T-helper 2 cell treated with Interferon-gamma antibody and Interleukin-4, amounts not matched to agents 5 μg/mL and 100 μg/mL, for 36 hours (primary cell): ENCODE measurements around the gene PITX2.

Source experiments
- DNase-seq: peaks from one replicate; pipeline ENCODE4 v3.0.0; 2021; ENCODE audit warnings: low spot score
- H3K27ac Mint-ChIP-seq: one replicate; pipeline ENCODE4 v1.8.0; 2021; ENCODE audit warnings: mild to moderate bottlenecking, mixed read lengths
- H3K27me3 Mint-ChIP-seq: one replicate; pipeline ENCODE4 v1.8.0; 2021; ENCODE audit warnings: low read depth, mixed read lengths
- H3K36me3 Mint-ChIP-seq: one replicate; pipeline ENCODE4 v1.8.0; 2021; ENCODE audit warnings: low read depth, mixed read lengths
- H3K4me1 Mint-ChIP-seq: one replicate; pipeline ENCODE4 v1.8.0; 2021; ENCODE audit warnings: low read depth, mixed read lengths
- H3K4me3 Mint-ChIP-seq: one replicate; pipeline ENCODE4 v1.8.0; 2022; ENCODE audit warnings: mild to moderate bottlenecking, moderate library complexity, mixed read lengths
- H3K9me3 Mint-ChIP-seq: one replicate; pipeline ENCODE4 v1.8.0; 2021; ENCODE audit warnings: mixed read lengths

The PITX2 gene

GRCh38 chr4:110631584-110632505 lies 9.0 kb upstream of the PITX2 start:
- Mint-ChIP-seq H3K36me3 (peaks cover 5% of the 10 kb centered on the region), H3K9me3 (no peaks in the 10 kb centered on the region), H3K27me3 (peaks cover 92% of the 10 kb centered on the region), H3K27ac (peak overlapping the region; percentile 82), H3K4me3 (peak overlapping the region; percentile 78), H3K4me1 (peaks cover 10% of the 10 kb centered on the region)
- DNase-seq, result peak; percentile 29

- Mint-ChIP-seq H3K36me3 (peaks cover 5% of the 10 kb centered on the region), H3K9me3 (no peaks in the 10 kb centered on the region), H3K4me1 (peaks cover 10% of the 10 kb centered on the region), H3K4me3 (peak overlapping the region; percentile 36), H3K27ac (peak overlapping the region; percentile 82), H3K27me3 (peaks cover 92% of the 10 kb centered on the region)
- no peak for DNase-seq
Observed at GRCh38 chr4:110630688-110631402, 8.0 kb upstream of the PITX2 start.

DNA sequence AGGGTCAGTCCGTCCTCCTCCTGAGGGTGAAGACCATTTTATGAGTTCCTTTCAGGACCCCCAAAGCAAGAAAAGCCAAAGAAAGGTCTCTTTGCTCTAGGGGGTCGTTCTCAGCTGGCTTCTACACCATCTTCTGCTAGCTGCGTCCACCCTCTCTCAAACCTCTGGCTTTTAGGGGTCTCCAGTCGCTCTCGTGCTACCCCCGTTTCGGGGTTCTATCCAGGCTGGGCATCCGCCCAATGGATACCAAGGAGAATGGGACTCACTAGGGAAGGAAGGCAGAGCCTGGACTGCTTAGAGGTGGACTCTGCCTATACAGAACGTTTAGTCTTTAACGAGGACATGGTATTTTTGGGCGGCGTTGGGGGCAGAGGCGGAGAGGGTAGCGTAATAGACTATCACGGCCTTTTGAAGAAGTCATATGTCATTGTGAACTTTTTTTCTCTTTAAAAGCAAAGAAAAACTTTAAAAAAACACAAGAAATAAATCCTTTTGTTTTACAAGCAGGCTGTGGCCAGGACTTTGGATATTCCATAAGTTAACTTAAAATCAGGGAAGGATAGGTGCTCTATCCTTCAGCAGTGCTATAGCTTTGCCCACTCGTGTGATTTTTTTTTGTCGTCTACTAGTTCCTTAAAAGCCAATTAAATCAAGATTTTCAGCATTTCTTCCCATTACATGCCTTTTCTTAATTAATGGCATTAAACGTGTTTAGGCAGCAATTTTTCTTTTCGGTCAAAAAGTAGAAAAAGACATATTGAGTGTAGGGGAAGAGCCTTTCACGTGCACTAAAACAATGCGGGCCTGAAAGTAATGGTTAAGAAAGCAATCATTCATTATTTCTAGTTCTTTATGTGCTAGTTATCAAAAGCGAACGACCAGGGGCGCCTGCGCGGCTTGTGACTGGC lies 7.2 kb upstream of the PITX2 start:
- H3K9me3 Mint-ChIP-seq, result no peaks in the 10 kb centered on the region
- peak overlapping the region; percentile 24 for H3K4me3 Mint-ChIP-seq
- peak overlapping the region; percentile 36 for H3K27ac Mint-ChIP-seq
- H3K36me3 Mint-ChIP-seq, result peaks cover 5% of the 10 kb centered on the region
- H3K4me1 Mint-ChIP-seq, result peaks cover 10% of the 10 kb centered on the region
- H3K27me3 Mint-ChIP-seq, result peaks cover 93% of the 10 kb centered on the region
- DNase-seq, result no peak

GRCh38 chr4:110629214-110629754 lies 6.4 kb upstream of the PITX2 start:
- H3K4me1 Mint-ChIP-seq, result peaks cover 10% of the 10 kb centered on the region
- peaks cover 93% of the 10 kb centered on the region for H3K27me3 Mint-ChIP-seq
- no peak for DNase-seq
- H3K27ac Mint-ChIP-seq, result no peak overlapping the region
- no peak overlapping the region for H3K4me3 Mint-ChIP-seq
- no peaks in the 10 kb centered on the region for H3K9me3 Mint-ChIP-seq
- H3K36me3 Mint-ChIP-seq, result peaks cover 5% of the 10 kb centered on the region

DNA sequence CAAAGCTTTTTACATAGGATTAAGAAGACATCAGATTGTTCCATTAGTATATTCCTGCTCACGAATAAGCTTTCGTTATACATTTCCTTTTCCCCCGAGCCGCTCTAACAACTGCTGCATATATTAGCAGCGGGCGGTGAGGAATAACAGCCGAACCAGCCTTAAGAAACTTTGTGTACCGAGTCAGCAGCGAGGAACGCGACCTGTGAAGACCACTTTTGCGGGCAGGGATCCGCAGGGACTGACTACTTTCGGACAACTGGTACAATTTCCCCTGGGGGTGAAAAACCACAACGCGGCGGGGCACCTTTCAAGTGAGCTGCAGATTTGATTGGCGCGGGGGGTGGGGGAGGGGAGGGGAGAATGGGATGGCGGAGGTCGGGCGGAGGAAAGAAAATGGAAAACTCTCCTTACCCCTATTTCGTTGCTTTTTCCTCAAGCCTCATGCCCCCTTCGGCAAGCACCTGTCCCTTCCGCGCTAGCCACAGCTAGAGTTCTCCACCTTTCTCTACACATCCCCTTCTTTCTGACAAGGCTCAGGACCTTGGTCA lies 5.9 kb upstream of the PITX2 start:
- no peak overlapping the region for H3K27ac Mint-ChIP-seq

GRCh38 chr4:110627977-110628662 lies 5.2 kb upstream of the PITX2 start:
- Mint-ChIP-seq H3K36me3 (peaks cover 5% of the 10 kb centered on the region), H3K27me3 (peaks cover 93% of the 10 kb centered on the region), H3K4me3 (no peak overlapping the region), H3K9me3 (no peaks in the 10 kb centered on the region), H3K27ac (no peak overlapping the region), H3K4me1 (peaks cover 14% of the 10 kb centered on the region)
- no peak for DNase-seq

More for the DNA sequence above, 5.9 kb upstream of the PITX2 start:
- no peak overlapping the region for H3K4me3 Mint-ChIP-seq
- H3K36me3 Mint-ChIP-seq, result peaks cover 5% of the 10 kb centered on the region
- H3K27me3 Mint-ChIP-seq, result peaks cover 93% of the 10 kb centered on the region
- DNase-seq, result no peak
- H3K9me3 Mint-ChIP-seq, result no peaks in the 10 kb centered on the region
- peaks cover 10% of the 10 kb centered on the region for H3K4me1 Mint-ChIP-seq

- no peak overlapping the region for H3K27ac Mint-ChIP-seq
- H3K4me3 Mint-ChIP-seq, result no peak overlapping the region
- peaks cover 95% of the 10 kb centered on the region for H3K27me3 Mint-ChIP-seq
- no peak for DNase-seq
- peaks cover 10% of the 10 kb centered on the region for H3K4me1 Mint-ChIP-seq
- peaks cover 3% of the 10 kb centered on the region for H3K36me3 Mint-ChIP-seq
- no peaks in the 10 kb centered on the region for H3K9me3 Mint-ChIP-seq
Observed at GRCh38 chr4:110626532-110627153, 3.8 kb upstream of the PITX2 start.

- Mint-ChIP-seq H3K4me3 (no peak overlapping the region), H3K27ac (no peak overlapping the region), H3K27me3 (peaks cover 95% of the 10 kb centered on the region), H3K9me3 (no peaks in the 10 kb centered on the region), H3K4me1 (peaks cover 6% of the 10 kb centered on the region), H3K36me3 (peaks cover 3% of the 10 kb centered on the region)
- DNase-seq, result no peak
Observed at GRCh38 chr4:110625576-110626257, 2.8 kb upstream of the PITX2 start.

DNA sequence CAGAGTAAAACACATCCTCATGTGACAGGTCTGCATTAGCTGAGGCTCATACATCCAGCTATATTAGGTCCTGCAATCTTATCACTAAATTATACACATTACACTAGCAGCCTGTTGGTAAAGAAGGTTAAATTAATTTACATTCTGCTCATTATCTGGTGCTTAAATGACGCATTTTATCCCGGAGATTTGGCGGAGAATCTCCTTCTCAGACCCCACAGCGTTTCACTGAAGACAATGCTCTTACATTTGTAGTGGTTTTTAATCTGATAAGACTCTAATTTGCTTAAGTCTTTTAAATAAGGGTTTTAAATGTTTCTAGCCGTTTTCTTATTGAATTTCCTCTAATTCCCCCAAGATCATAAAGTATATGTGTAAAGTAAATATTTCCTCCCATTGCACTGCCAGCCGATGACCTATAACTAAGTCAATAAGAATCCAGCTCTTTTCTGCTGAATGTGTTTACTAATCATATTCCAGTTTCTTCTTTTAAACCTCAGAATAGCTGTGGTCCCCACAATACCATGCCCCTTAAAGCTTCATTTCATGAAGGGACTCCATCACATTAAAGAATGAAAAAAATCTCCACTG lies 2.1 kb upstream of the PITX2 start:
- H3K9me3 Mint-ChIP-seq, result no peaks in the 10 kb centered on the region
- DNase-seq, result no peak
- H3K27me3 Mint-ChIP-seq, result peaks cover 95% of the 10 kb centered on the region
- no peak overlapping the region for H3K4me3 Mint-ChIP-seq
- no peak overlapping the region for H3K27ac Mint-ChIP-seq
- peaks cover 3% of the 10 kb centered on the region for H3K36me3 Mint-ChIP-seq
- H3K4me1 Mint-ChIP-seq, result peaks cover 5% of the 10 kb centered on the region

- peaks cover 3% of the 10 kb centered on the region for H3K36me3 Mint-ChIP-seq
- H3K4me3 Mint-ChIP-seq, result no peak overlapping the region
- no peaks in the 10 kb centered on the region for H3K9me3 Mint-ChIP-seq
- DNase-seq, result no peak
- H3K27me3 Mint-ChIP-seq, result peaks cover 95% of the 10 kb centered on the region
- H3K27ac Mint-ChIP-seq, result no peak overlapping the region
- H3K4me1 Mint-ChIP-seq, result peaks cover 5% of the 10 kb centered on the region
Observed at GRCh38 chr4:110624398-110624780, 1.5 kb upstream of the PITX2 start.

GRCh38 chr4:110623718-110624397 lies 981 bp upstream of the PITX2 start:
- peaks cover 5% of the 10 kb centered on the region for H3K4me1 Mint-ChIP-seq
- peaks cover 96% of the 10 kb centered on the region for H3K27me3 Mint-ChIP-seq
- H3K27ac Mint-ChIP-seq, result peak overlapping the region; percentile 34

More at GRCh38 chr4:110623718-110624397, 981 bp upstream of the PITX2 start:
- H3K9me3 Mint-ChIP-seq, result no peaks in the 10 kb centered on the region
- H3K4me3 Mint-ChIP-seq, result peak overlapping the region; percentile 60
- H3K36me3 Mint-ChIP-seq, result no peaks in the 10 kb centered on the region
- DNase-seq, result no peak
